ENCODE results near the gene TCEA2.

Gene TCEA2

DNA sequence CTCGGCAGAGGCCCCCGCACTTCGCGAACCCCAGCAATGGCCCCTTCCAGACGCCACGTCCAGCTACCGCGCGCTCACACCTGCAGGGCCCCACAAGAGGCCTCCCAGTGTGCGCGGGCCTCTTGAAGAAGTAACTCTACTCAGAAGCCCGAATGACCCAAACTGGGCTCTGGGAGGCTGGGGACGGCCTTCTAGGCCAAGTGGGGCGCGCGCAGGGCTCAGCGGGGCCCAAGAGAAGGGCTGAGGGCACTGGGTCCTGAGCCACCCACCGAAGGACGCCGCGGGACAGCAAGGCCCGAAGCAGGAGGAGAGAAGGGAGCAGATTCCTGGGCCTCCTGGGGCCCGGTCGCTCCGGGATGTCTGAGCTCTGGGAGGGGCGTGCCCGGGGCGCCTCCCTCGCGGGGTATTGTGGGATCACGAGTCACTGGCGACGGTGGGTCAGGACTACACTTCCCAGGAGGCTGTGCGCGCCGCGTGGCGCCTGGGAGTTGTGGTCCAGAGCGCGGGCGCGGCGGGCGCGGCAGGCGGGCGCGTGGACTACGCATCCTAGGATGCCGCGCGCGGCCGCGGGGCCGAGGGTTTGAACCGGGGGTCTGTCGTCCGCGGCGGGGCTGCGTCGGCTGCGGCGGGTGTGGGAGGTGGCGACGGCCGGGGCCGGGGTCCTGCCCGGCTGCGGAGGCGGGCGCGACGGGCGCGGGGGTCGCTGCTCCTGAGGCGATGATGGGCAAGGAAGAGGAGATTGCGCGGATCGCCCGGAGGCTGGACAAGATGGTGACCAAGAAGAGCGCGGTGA, at the start of gene TCEA2:
Gene TCEA2 (plus strand): TSS at position 603 of the 793 bp plus-strand sequence. CDS start 115 bp downstream, at position 718.
- DNase-seq (ENCODE audit: low read depth), result peak; percentile 93

GRCh38 chr20:64015635-64016034, 47.4 kb upstream of the TCEA2 start:
- DNase-seq (ENCODE audit: low read depth), result no peak

- no peak for DNase-seq (ENCODE audit: low read depth)
Measured at GRCh38 chr20:64021124-64021975, 41.6 kb upstream of the TCEA2 start.

- no peak for DNase-seq (ENCODE audit: low read depth)
Measured at GRCh38 chr20:64022671-64023360, 40.2 kb upstream of the TCEA2 start.

GRCh38 chr20:64023361-64024140, 39.4 kb upstream of the TCEA2 start:
- no peak for DNase-seq (ENCODE audit: low read depth)

DNA sequence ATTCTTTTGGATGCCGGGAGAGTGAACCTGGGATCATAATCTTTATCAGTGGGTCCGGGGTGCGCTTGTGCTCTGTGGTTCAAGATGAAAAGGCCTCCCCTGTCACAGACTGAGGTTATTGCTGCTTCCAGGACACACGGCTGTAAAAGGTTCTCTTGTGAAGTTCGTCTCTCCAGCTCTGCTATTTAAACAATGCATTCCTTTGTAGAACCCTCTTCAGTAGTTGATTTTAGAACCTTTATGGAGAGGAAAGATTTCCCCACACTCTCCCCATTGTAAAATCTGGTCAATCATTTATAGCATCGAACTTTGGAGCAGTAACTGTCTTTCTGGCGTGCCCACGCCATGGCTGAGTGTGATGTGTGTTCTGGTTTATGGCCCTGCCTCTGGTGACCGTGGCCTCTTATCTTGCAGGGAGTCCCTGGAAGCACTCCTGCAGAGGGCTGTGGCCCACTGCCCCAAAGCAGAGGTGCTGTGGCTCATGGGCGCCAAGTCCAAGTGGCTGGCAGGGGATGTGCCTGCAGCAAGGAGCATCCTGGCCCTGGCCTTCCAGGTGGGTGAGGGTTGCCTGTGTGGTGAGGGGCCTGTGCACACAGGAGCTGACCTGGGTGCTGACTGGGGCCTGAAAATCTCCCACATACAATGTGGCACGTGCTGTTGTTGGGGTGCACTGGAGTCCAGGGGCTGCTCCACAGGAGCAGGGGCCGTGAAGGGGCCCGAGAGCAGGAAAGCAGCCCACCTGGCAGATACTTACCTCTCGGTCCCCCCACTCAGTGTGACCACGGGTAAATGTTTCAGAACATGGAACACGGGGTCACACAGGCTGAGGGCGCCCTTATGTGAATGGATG, 38.6 kb upstream of the TCEA2 start:
- no peak for DNase-seq (ENCODE audit: low read depth)

DNA sequence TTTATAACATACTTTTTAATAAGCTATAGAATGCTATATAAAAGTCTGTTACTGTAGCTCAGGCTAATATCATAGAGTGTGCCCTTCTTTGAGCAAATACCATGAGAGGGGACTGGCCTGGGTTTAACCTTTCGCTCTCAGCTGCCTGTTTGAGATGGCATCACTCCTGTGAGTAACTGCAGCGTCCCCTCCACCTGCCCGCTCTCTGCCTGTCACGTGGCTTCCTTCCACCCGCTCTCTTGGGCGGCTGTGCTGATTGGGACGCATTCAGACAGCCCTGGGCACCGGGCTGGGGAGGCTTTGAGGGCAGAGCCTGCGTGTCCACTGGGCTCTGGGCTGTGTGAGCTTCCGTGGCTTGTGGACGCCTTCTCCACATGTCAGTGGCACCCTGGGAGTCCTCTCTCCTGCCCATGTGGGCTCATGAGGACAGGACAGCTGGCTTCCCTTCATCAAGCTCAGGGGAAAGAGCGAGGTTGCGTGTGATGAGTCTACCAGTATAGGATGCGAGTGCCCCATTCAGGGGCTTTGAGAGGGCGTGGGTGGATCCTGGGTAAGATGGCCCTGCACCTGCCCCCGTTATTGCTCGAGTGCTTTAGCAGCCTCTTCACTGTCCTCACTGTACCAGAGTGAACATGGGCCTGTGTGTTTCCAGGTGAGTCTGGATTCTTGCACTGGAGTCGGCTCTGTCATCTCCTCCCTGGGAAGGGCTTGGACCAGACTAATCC, 37.7 kb upstream of the TCEA2 start:
- DNase-seq (ENCODE audit: low read depth), result no peak

- no peak for DNase-seq (ENCODE audit: low read depth)
Measured at GRCh38 chr20:64025826-64026412, 37.1 kb upstream of the TCEA2 start.

DNA sequence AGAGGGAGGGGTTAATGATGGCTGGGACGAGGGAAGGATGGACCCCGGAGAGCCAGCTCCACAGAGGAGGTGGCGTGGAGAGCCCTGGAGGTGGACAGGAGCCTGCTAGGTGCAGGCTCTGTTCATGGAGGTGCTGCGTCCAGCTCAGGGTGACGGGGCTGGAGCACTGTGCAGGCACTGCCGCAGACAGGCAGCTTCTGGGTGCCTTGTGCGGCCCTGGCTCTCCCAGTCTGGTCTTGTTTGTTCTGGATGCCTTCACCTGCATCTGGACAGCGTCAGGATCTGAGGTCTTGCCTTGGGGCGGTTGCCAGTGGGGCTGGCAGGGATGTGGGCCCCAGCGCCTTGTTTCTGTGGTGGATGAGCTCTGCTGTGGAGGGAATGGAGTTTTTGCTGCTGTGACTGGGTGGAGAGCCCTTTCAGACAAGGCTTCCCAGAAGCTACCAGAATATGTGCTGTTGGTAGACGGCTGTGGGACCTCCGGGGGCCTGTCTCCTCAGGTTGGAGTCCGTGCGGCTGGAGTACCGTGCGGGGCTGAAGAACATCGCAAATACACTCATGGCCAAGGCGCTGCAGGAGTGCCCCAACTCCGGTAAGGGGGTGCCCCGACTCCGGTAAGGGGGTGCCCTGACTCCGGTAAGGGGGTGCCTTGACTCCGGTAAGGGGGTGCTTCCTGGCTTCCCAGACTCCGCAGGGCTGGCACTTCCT, 34.9 kb upstream of the TCEA2 start:
- DNase-seq (ENCODE audit: low read depth), result no peak

- DNase-seq (ENCODE audit: low read depth), result no peak
Measured at GRCh38 chr20:64029293-64030117, 33.5 kb upstream of the TCEA2 start.

GRCh38 chr20:64030371-64031134, 32.4 kb upstream of the TCEA2 start:
- no peak for DNase-seq (ENCODE audit: low read depth)

GRCh38 chr20:64031822-64032314, 31.1 kb upstream of the TCEA2 start:
- DNase-seq (ENCODE audit: low read depth), result no peak

GRCh38 chr20:64032706-64033624, 30.0 kb upstream of the TCEA2 start:
- no peak for DNase-seq (ENCODE audit: low read depth)

DNA sequence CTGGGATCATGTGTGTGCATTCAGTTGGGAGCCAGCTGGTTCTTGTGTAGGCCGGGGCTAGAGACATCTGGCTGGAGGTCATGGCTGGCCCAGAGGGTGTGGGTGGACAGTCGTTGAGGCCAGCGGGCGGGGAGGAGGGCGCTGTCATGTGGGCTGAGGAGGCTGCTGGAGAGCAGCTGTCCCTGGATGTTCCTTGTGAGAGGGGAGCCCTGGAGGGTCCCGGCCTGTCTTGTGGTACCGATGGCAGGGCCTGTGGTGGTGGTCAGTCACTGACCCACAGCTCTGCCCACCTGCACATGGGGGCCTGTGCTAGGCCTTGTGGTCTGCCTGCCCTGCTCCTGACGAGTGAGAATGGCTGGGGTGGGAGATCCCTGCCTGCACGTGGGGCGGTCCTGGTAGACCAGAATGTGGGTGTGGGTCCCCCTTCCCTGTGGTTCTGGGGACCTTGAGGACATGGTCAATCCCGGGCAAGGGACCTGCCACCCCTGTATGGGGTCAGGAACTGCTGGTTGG, 29.0 kb upstream of the TCEA2 start:
- DNase-seq (ENCODE audit: low read depth), result no peak

- DNase-seq (ENCODE audit: low read depth), result no peak
Measured at GRCh38 chr20:64035066-64035932, 27.7 kb upstream of the TCEA2 start.
